ENCODE data around the gene SMYD3. TPM values are rescaled to one million over a fixed set of nuclear protein-coding genes. Genes with fewer than 3 reads are reported as not detected.

SMYD3 gene
- total RNA-seq, 3 donors from 2014 or later (not counting 1 experiment from before 2014, with no cell fraction given), result 43.6 to 48.0 (median 46.1) TPM

- DNase-seq, result no peak
- Mint-ChIP-seq H3K4me3 (no peak overlapping the region), H3K27me3 (ENCODE audit: low read depth in 2 of 2) (no peaks in the 10 kb centered on the region), H3K27ac (no peak overlapping the region), H3K9me3 (no peaks in the 10 kb centered on the region), H3K4me1 (no peaks in the 10 kb centered on the region), H3K36me3 (no peaks in the 10 kb centered on the region)
- no peak overlapping the region for H3K27ac ChIP-seq (ENCODE audit: low read length)
- intact Hi-C loops (cut with micrococcal nuclease), result no loop called here
- TF ChIP-seq CTCF (IDR thresholded peaks at IDR 0.05), result no peak
- WGBS (ENCODE audit: insufficient coverage), result 100% methylated on average over 3 of the region's 3 CpGs
- no peaks in the 10 kb centered on the region for H3K9me3 ChIP-seq (ENCODE audit: control insufficient read depth, insufficient read depth, low read length)
- no peak for ATAC-seq
- no peaks in the 10 kb centered on the region for H3K27me3 ChIP-seq (ENCODE audit: control insufficient read depth, insufficient read depth, low read length)
- H3K4me3 ChIP-seq (ENCODE audit: low read length), result no peak overlapping the region
- no peaks in the 10 kb centered on the region for H3K4me1 ChIP-seq (ENCODE audit: control insufficient read depth, insufficient read depth, low read length)
- no peaks in the 10 kb centered on the region for H3K36me3 ChIP-seq (ENCODE audit: control insufficient read depth, insufficient read depth, low read length)
These were observed 275.0 kb downstream of the SMYD3 start for GRCh38 chr1:246232126-246232525.

DNA sequence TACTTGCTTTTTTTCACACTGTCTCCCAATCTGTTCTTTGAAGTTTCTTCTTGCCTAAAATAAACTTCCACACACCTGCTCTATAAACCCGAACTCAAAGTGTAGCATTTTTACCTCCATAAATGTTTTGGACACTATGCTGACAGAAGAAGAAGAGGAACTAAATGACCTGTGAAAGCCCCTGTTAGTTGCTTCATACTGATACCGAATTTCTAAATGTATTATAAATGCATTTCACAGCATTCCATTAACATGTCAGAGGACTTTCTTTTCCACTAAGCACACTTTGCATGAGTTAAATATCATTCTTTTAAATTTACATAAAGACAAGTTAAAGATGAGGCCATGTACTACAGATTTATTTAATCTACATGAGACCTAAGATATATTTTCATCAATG is 281.0 kb downstream of the SMYD3 start:
- no peaks in the 10 kb centered on the region for H3K4me1 ChIP-seq (ENCODE audit: control insufficient read depth, insufficient read depth, low read length)
- no peak overlapping the region for H3K27ac ChIP-seq (ENCODE audit: low read length)
- Mint-ChIP-seq H3K4me3 (no peak overlapping the region), H3K27me3 (ENCODE audit: low read depth in 2 of 2) (no peaks in the 10 kb centered on the region), H3K27ac (no peak overlapping the region), H3K4me1 (peaks cover 7 to 9% of the 10 kb centered on the region in 2 donors), H3K36me3 (no peaks in the 10 kb centered on the region), H3K9me3 (no peaks in the 10 kb centered on the region)
- 85% methylated on average over 2 of the region's 2 CpGs for WGBS (ENCODE audit: insufficient coverage)
- H3K27me3 ChIP-seq (ENCODE audit: control insufficient read depth, insufficient read depth, low read length), result no peaks in the 10 kb centered on the region
- H3K9me3 ChIP-seq (ENCODE audit: control insufficient read depth, insufficient read depth, low read length), result no peaks in the 10 kb centered on the region
- DNase-seq (no peak), ATAC-seq (no peak)
- H3K36me3 ChIP-seq (ENCODE audit: control insufficient read depth, insufficient read depth, low read length), result no peaks in the 10 kb centered on the region
- H3K4me3 ChIP-seq (ENCODE audit: low read length), result no peak overlapping the region
- no peak for TF ChIP-seq CTCF (IDR thresholded peaks at IDR 0.05)
- intact Hi-C loops (cut with micrococcal nuclease), result no loop called here

DNA sequence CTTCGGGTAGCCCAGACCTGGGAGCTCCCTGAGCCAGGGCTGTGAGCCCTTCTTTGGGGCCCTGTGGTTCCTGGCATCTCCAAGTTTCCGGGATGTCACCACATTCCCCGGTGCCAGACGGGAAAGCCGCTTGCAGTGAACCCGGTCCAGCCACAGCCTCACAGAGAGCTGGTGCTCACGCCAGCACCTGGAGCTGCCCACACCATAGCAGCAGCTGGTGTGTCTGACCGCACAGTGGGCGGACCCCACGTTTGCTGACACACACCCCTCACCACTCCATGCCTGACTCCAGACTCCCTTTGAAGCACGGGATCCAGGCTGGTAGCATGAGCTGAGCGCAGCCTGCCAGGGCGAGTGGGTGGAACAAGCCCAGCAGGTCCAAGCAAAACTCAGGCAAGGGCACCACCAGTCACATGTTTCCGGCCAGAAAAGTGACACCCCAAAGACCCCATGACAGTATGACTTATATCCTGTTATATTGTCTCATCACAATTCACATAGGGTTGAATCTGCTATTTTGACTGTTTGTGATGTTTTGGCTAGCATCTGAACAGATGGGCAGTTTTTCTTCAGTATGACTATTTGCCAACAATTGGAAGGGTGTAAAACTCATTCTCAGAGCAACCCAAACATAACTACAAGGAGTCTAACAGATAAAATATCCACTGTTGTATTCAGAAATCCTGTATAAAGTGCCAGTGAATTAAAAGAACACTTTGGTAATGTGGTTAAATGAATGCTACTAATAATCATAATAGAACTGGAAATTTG is 285.4 kb downstream of the SMYD3 start:
- WGBS (ENCODE audit: insufficient coverage), result 71% methylated on average over 14 of the region's 14 CpGs
- no peak overlapping the region for H3K4me3 Mint-ChIP-seq
- Histone ChIP-seq H3K27me3 (ENCODE audit: control insufficient read depth, insufficient read depth, low read length) (no peaks in the 10 kb centered on the region), H3K4me3 (ENCODE audit: low read length) (no peak overlapping the region), H3K4me1 (ENCODE audit: control insufficient read depth, insufficient read depth, low read length) (no peaks in the 10 kb centered on the region), H3K9me3 (ENCODE audit: control insufficient read depth, insufficient read depth, low read length) (peaks cover 3% of the 10 kb centered on the region), H3K27ac (ENCODE audit: low read length) (no peak overlapping the region), H3K36me3 (ENCODE audit: control insufficient read depth, insufficient read depth, low read length) (no peaks in the 10 kb centered on the region)
- H3K27me3 Mint-ChIP-seq (ENCODE audit: low read depth in 2 of 2), result no peaks in the 10 kb centered on the region
- no peak for TF ChIP-seq CTCF (IDR thresholded peaks at IDR 0.05)
- ATAC-seq (no peak), DNase-seq (no peak)
- intact Hi-C loops (cut with micrococcal nuclease), result no loop called here
- no peaks in the 10 kb centered on the region for H3K9me3 Mint-ChIP-seq
- peaks cover 9 to 12% of the 10 kb centered on the region in 2 donors for H3K4me1 Mint-ChIP-seq
- no peak overlapping the region for H3K27ac Mint-ChIP-seq
- H3K36me3 Mint-ChIP-seq, result no peaks in the 10 kb centered on the region

All from natural killer cell (primary cell).